CD4-positive, alpha-beta T cell treated with Interleukin-4 for 4 hours (primary cell): ENCODE measurements around the gene SLC6A7.

Experiments
- DNase-seq: peaks from one replicate; pipeline ENCODE4 v3.0.0-alpha.2; 2020

SLC6A7 gene

GRCh38 chr5:150189728-150190502 lies at the start of gene SLC6A7:
Gene SLC6A7 (plus strand): TSS chr5:150190062. CDS start chr5:150190328, 266 bp downstream.
- DNase-seq, result no peak

GRCh38 chr5:150140830-150141229 lies 49.0 kb upstream of the SLC6A7 start:
- no peak for DNase-seq

- no peak for DNase-seq
Observed at GRCh38 chr5:150141544-150142184, 48.2 kb upstream of the SLC6A7 start.

- no peak for DNase-seq
Observed at GRCh38 chr5:150142185-150142958, 47.5 kb upstream of the SLC6A7 start.

DNA sequence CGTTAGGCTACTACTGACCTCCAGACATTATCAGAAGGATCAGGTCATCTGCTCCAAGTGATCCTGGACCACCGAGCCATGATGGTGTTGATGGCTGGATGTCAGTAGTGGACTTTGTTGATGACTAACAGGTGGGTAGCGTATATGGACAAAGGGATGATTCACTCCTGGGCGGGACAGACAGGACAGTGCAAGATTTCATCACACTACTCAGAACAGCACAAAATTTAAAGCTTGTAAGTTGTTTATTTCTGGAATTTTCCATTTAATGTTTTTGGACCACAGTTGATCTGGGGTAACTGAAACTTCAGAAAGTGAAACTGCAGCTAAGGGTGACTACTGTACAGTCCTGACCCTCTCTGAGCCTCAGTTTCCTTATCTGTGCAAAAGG lies 46.9 kb upstream of the SLC6A7 start:
- DNase-seq, result no peak

- DNase-seq, result no peak
Observed at GRCh38 chr5:150143350-150144245, 46.3 kb upstream of the SLC6A7 start.

GRCh38 chr5:150144246-150144801 lies 45.5 kb upstream of the SLC6A7 start:
- DNase-seq, result no peak

DNA sequence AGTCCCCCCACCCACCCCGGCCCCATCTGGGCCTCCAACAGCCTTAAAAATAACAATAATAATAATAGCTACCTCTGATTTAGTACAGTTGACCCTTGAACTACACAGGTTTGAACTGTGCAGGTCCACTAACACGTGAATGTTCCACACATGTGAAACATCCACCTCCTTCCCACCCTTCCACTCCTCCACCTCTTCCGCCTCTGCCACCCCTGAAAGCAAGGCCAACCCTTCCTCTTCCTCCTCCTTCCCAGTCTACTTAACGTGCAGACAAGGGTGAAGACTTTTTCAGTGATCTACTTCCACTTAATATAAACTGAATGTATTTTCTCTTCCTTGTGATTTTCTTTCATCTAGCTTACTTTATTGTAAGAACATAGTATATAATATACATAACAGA lies 45.0 kb upstream of the SLC6A7 start:
- DNase-seq, result no peak

DNA sequence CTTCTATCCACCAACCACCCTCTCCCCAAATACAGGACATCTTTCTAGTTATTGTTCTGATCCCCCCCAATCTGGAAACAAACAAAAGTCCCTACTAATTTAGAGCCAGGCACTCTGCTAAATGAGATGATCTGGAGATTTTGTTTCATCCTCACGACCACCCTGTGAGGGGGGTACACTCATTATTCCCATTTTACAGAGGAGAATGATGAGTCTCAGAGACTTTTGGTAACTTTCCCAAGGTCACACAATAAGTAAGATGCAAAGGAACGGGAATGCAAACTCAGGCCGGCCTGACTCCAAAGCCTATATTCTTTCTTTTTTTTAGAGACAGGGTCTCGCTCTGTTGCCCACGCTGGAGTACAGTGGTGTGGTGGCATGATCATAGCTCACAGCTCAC lies 43.6 kb upstream of the SLC6A7 start:
- no peak for DNase-seq

DNA sequence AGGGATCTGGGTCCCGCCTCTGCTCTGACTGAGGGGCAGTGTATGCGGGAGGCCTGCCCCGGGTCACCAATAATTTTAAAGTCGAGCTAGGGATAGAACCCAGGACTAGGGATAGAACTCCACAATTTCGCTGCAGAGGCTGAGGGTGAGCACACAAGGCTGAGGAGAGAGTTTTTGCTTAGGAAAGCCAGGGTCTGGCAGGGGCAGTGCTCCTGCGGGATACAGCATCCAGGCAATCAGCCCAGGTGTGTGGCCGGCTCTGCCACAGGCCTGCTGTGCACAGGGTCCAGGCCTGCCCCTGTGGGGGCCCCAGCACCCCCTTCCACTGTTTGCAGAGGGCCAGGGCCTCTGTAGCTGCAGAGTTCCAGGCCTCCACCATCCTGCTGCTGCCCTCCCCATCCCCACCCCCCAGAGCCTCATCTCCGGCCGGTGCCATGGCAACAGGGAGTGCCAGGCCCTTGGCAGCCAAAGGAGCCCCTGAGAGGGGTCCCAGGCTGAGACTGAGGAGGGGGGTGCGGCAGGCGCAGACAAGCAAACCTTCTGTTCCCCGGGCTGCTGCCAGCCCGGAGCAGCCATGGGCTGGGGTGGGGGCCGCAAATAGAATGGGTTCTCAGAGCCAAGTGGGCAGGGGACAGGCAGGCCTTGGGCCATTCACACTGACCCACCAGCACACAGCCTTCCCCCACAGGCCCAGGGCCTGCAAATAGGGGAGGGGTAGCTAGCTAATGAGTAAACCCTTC lies 42.8 kb upstream of the SLC6A7 start:
- DNase-seq, result no peak

GRCh38 chr5:150147670-150148069 lies 42.2 kb upstream of the SLC6A7 start:
- no peak for DNase-seq

DNA sequence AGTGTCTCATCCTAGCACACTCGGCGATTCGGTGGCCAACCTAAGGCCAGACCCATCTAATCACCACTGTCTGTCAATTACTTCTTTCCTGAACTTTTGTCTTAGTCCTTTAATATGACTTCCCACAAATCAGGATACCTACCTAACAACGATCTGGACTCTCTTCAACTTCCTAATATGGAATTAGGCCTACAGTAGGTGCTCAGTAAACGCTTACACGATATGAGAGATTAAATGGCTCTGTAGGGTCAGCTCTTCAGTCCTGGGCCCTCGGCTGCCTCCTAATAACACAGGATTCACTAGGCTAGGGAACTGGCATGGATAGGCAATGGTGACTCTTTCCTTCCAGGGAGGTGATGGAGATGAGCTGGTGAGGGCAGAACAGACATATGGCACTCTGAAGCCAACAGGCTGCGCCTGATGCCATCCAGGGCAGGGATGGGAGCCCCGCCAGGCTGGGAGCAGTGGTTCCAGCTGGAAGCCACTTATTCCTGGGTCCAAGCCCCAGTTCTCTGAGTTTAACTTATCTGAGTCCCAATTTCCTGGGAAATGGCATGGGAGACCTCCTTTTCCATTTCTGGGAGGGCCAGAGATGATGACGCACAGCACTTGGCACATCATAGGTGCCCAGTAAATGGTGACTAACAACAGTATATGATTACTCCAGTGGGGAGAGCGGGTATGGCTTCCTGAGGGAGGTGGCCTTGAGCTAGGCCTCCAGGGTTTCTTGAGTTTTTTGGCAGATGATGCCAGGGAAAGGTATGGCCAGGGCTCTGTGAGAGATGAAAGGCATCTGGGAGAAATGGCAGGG lies 41.5 kb upstream of the SLC6A7 start:
- DNase-seq, result no peak

DNA sequence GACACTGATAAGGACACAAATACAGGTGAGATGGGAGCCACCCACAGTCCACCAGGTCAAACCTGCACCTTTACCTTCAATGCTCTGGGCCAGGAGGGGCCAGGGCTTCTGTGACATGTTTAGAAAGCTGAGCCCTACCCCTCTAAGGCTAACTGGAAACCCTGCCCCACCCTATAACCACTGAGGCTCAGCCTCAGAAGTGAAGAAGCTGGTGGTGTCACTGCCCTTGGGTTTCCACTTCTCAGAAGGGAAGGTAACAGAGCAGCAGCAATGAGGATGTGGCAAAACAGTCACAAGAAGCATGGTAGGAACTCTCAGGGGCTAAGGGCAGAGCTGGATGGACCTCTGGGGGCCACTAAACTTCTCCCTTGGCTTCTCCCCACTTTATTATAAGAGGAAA lies 40.2 kb upstream of the SLC6A7 start:
- DNase-seq, result no peak

DNA sequence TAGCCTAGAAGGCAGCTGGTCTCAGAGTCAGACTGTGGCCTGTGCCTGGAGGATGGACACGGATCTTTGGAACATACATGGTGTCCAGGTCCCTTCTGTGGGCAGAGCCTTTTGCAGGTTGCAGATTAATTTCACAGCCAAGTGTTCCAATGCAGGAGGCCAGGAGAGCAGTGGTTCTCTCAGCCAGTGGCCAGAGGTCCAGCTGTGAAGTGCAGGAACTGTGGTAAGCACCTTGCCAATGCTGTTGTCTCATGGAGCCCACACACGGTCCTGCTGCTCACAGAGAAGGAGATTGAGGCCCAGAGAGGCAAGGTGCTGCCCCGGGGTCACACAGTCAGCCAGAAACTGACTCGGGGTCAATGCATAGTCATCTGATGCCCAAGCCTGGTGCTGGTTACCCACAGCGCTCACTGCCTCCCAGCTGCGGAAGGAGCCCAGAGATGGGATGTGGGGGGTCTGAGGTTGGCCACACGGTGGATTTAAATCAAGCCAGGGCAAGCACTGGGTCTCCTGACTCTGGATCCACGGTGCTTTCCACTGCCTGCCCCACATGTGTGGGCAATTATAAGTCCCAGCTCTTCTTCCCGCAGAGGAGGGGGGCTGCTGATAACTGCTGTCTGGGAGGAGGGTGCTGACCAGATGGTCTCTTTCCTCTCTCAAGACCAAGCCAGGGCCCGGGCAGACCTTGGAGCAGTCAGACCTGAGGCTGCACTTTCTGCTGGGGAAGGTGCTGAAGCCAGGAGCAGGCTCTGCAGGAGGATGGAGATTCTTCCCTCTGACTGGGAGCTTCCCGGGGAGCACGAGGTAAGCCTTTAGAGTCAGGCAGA lies 37.0 kb upstream of the SLC6A7 start:
- no peak for DNase-seq

DNA sequence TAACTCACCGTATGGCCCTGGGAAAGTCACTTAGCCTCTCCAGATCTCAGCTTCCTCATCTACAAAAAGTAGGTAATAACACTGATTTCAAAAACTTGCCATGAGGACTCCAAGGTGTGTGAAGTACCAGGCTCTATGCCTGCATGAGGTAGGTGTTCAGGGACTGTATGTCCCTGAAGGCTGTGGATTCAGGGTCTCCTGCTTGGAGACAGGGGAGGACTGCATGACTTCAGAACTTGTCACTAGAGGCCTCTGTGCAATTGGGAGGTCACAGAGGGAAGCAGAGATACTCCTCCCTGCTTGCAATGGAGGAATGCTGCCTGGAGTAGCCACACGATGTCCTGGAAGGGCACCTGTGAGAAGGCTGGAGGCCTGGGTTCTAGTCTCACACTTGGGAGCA lies 36.4 kb upstream of the SLC6A7 start:
- no peak for DNase-seq

DNA sequence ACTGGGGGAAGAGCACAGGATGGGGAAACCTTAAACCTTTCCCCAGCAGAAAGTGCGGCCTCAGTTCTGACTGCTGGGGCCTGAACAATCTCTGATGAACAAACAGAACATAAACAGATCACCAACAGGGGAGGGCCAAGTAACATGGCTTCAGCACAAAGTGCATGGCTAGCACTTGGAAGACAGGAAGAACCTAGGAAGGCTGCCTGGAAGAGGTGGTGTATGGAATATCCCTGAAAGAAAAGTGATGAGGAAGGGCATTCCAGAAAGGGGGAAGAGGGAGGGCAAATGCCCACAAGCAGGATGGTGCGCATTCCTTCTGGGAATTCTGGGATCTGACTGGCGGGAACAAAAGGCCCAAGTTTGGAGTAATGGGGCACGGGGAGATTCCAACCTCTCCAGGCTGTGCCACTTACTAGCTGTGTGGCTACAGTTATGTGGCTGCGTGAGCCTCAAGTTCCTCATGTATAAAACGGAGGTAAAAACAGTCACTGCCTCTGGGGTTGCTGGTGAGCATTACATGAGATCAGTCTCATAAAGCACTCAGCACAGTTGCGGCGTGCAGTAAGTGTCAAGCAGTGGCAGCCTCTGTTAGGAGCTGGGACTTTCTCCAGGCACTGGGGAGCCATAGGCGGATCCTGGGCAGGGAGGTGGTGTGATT lies 35.8 kb upstream of the SLC6A7 start:
- no peak for DNase-seq

- no peak for DNase-seq
Observed at GRCh38 chr5:150154618-150155128, 35.2 kb upstream of the SLC6A7 start.

- peak; percentile 30 for DNase-seq
Observed at GRCh38 chr5:150155258-150156026, 34.4 kb upstream of the SLC6A7 start, which contains the start of gene PDGFRB. Gene PDGFRB (minus strand): TSS chr5:150155845. CDS start chr5:150137047, 18,798 bp downstream.
